HG02571 (cell line): ENCODE measurements around the gene CDH12.

Source experiments
- ATAC-seq: cut with Tn5 transposase; IDR thresholded peaks from one replicate; pipeline ENCODE4 v1.9.1; 2021; ENCODE audit warnings: mild to moderate bottlenecking, moderate library complexity; ENCODE audit not compliant: unreplicated experiment

Gene CDH12

GRCh38 chr5:21856987-21857386 lies 996.2 kb downstream of the CDH12 start:
- no peak for ATAC-seq

GRCh38 chr5:21847300-21847699 lies 1005.8 kb downstream of the CDH12 start:
- ATAC-seq, result no peak

GRCh38 chr5:21844960-21845359 lies 1008.2 kb downstream of the CDH12 start:
- ATAC-seq, result no peak

- ATAC-seq, result no peak
Measured at GRCh38 chr5:21834863-21835262, 1018.3 kb downstream of the CDH12 start.

GRCh38 chr5:21831145-21831787 lies 1021.9 kb downstream of the CDH12 start:
- ATAC-seq, result peak; percentile 78

GRCh38 chr5:21826884-21827283 lies 1026.3 kb downstream of the CDH12 start:
- ATAC-seq, result no peak

GRCh38 chr5:21823588-21823987 lies 1029.6 kb downstream of the CDH12 start:
- ATAC-seq, result no peak

GRCh38 chr5:21823076-21823574 lies 1030.0 kb downstream of the CDH12 start:
- ATAC-seq, result no peak

GRCh38 chr5:21820527-21820926 lies 1032.6 kb downstream of the CDH12 start:
- ATAC-seq, result no peak

GRCh38 chr5:21818370-21818720 lies 1034.8 kb downstream of the CDH12 start:
- ATAC-seq, result no peak

GRCh38 chr5:21817668-21818369 lies 1035.3 kb downstream of the CDH12 start:
- ATAC-seq, result no peak

GRCh38 chr5:21810737-21811316 lies 1042.3 kb downstream of the CDH12 start:
- no peak for ATAC-seq

- ATAC-seq, result no peak
Measured at GRCh38 chr5:21809611-21810010, 1043.5 kb downstream of the CDH12 start.

- no peak for ATAC-seq
Measured at GRCh38 chr5:21807953-21808352, 1045.2 kb downstream of the CDH12 start.

GRCh38 chr5:21806943-21807342 lies 1046.2 kb downstream of the CDH12 start:
- no peak for ATAC-seq

- no peak for ATAC-seq
Measured at GRCh38 chr5:21806271-21806670, 1046.9 kb downstream of the CDH12 start.

GRCh38 chr5:21802869-21803490 lies 1050.2 kb downstream of the CDH12 start:
- ATAC-seq, result no peak

- no peak for ATAC-seq
Measured at GRCh38 chr5:21802100-21802499, 1051.0 kb downstream of the CDH12 start.

- no peak for ATAC-seq
Measured at GRCh38 chr5:21792748-21793147, 1060.4 kb downstream of the CDH12 start.

GRCh38 chr5:21791304-21791703 lies 1061.8 kb downstream of the CDH12 start:
- no peak for ATAC-seq

- ATAC-seq, result no peak
Measured at GRCh38 chr5:21784487-21784886, 1068.7 kb downstream of the CDH12 start.
